Measurements from ENCODE around the gene SH3PXD2A.

GRCh38 chr10:103769176-103769575 lies 86.2 kb downstream of the SH3PXD2A start:
- TF ChIP-seq POLR2A (IDR thresholded peaks at IDR 0.05) (no peak), CTCF (IDR thresholded peaks at IDR 0.05) (no peak), POLR2AphosphoS5 (IDR thresholded peaks at IDR 0.05) (no peak), EP300 (IDR thresholded peaks at IDR 0.05) (no peak)
